LNCAP (cell line): ENCODE results near the gene PKN2.

ENCODE experiments used
- TF ChIP-seq, protein P1 (sequence below): fragments of 450-650 bp; IDR thresholded peaks from 2 replicates; pipeline ENCODE4 v1.5.1; 2017; ENCODE audit warnings: mild to moderate bottlenecking

PKN2 gene

DNA sequence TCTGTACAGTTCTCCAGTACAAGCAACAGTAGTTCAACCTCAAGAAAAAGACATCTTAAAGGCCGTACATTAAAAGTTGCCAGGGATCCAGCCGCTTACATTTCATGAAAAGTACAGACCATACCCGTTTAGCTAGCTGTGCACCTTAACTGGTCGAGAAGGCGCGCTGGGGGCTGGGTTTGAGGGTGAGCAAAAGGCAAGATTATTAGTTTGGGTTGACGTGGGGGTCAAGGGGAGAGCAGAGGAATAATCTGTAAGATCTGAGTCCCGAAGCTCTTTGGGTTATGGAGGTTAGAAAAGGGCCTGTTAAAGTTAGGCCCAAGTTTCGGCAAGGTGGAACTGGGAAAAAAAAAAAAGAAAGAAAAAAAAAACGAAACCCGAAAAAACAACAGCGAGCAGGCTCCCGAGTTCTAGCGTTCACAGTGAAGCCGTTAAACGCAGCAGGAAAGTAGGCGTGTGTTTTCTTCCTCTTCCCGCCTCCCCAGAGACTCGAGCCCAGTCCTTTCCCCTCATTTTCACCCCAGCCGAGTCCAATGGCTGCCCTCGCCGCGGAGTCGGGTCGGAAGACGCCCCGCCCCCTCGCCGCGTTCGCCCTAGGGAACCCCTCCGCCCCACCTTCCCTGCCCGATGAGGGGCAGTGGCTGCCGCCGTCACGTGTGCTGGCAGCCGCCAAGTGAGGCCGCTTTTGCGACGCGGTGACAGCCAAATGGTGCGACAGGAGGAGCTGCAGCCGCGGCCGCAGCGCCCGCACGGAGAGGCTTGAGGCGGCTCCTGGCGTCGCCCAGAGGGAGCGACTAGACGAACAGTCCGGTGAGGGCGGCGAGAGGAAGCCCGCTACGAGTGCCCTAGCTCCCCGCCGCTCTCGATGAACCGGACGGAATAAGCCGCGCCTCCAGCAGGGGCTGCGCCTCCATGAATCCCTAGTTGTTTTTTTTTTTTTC lies at the start of gene PKN2:
Gene PKN2 (plus strand): TSS at position 733 of the 941 bp plus-strand sequence. CDS start 308 bp downstream, outside the sequence.
- TF ChIP-seq, protein P1, sequence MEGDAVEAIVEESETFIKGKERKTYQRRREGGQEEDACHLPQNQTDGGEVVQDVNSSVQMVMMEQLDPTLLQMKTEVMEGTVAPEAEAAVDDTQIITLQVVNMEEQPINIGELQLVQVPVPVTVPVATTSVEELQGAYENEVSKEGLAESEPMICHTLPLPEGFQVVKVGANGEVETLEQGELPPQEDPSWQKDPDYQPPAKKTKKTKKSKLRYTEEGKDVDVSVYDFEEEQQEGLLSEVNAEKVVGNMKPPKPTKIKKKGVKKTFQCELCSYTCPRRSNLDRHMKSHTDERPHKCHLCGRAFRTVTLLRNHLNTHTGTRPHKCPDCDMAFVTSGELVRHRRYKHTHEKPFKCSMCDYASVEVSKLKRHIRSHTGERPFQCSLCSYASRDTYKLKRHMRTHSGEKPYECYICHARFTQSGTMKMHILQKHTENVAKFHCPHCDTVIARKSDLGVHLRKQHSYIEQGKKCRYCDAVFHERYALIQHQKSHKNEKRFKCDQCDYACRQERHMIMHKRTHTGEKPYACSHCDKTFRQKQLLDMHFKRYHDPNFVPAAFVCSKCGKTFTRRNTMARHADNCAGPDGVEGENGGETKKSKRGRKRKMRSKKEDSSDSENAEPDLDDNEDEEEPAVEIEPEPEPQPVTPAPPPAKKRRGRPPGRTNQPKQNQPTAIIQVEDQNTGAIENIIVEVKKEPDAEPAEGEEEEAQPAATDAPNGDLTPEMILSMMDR, result peak; percentile 16; the same call in 1 of the 2 replicates

DNA sequence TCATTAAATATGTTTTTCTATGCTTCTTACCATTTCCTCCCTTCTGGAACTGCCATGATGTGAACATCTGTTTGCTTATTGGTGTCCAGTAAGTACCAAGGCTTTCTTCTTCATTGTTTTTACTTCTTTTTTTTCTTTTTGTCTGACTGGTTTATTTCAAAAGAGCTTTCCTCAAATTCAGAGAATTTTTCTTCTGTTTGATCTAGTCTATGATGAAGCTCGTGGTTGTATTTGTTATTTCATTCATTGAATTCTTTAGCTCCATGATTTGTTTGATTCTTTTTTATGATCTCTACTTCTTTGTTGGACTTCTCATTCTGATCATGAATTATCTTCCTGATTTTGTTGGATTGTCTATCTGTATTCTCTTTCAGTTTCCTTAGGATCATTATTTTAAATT lies 49.5 kb upstream of the PKN2 start:
- TF ChIP-seq, protein P1, result no peak

DNA sequence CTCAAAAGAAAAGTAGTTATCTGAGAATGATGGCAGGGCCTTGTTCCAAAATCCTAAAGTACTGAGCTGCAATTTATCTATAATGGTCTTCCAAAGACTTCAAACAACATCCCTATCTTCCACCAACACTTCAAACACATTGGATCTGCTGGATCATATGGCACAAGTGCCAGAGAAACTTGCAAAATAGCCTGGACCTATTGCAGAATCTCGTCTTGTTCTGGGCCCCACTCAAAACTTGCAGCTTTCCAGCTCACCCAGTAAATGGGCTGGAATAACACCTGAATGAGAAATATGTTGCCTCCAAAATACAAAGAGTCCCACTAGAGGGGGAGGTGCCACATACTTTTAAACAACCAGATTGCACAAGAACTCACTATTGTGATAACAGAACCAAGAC lies 44.0 kb upstream of the PKN2 start:
- TF ChIP-seq, protein P1, result no peak

DNA sequence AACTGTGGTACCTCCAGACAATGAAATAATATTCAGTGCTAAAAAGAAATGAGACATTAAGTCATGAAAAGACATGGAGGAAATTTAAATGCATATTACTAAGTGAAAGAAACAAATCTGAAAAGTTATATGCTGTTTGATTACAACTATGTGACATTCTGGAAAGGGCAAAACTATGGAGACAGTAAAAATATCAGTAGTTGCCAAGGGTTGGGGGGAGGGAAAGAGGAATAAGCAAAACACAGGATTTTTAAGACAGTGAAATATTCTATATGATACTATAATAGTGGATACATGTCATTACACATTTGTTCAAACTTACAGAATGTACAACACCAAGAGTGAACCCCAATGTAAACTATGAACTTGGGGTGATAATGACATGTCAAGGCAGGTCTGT lies 38.2 kb upstream of the PKN2 start:
- TF ChIP-seq, protein P1, result no peak

DNA sequence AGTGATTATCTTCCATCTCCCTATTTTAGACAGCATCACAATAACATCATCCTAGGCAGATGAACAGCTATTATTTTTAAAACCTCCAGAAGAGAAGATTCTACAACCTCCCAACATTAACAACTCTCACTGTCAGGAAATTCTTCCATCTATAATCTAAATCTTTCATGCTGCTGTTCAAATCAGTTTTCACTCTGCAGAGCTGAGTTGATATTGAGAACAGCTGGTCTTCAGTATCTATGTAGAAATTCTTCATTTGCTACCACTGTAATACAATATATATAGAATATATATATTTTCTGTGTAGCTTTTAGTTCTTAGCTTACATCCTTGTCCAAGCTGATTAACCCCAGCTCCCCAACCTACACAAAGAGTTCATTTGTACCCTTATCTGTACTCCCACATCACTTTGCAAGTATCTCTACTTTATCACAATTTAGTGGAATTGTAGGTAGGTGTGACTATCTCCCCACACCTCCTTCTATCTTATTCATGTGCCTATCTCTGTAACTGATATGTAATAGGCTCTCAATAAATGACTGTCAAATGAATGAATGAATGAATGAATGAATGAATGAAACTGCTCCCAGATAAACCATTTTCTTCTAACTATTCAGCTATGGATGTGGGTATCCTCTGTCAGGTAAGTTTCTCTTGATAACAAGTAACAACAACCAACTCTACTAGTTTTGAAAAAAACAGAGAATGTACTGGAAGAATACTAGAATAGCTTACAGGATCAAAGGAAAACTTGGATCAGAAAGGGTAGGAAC lies 37.4 kb upstream of the PKN2 start:
- TF ChIP-seq, protein P1, result no peak

DNA sequence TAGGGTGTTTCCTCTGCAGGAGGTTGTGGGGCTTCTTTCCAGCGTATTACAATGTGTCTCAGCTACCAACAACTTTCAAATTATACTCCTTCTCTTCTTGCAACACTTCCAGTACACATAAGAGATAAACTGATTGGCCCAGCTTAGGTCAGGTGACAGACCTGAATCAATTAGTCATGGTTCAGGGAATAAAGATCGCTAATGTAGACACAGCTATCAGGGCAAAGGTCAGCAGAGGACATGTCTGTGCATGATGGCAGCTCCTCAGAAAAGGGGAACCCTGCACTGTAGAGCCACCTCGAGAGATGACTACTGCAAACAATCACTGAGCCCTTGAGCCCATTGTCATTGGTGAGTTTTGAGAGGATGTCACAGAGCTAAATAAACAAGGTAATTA lies 36.8 kb upstream of the PKN2 start:
- TF ChIP-seq, protein P1, result no peak

DNA sequence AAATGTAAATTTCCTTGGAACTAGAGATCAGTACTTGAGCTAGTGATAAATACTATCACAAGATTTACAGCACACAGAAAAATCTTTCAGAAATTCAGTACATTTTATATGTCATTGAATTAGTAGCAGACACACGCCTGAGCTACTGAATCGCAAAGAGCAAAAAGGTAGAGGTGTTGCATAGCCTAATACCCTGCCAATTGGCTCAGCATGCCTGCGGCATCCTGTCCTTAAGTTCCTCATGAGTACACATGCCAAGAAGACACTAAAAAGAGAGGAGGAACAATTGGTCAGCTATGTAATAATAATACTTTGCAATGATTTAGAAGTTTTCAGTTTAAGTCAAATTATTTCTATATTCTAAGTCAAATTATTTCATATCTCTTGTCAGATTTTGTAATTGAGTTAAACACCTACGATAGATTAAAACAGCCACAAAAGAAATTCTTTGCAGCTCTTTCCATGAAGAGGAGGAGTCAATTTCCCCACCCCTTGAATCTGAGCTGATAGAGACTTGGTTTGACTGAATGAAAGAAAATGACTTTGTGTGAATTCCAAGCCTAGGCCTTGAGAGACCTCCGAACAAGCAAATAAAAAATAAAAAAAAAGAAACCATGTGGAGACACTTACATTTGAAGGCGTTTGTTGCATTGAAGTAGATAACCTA lies 36.2 kb upstream of the PKN2 start:
- TF ChIP-seq, protein P1, result no peak
